Aorta (tissue), 5 donors: ENCODE measurements around the gene COL16A1. TPM values are rescaled to one million over a fixed set of nuclear protein-coding genes. Genes with fewer than 3 reads are reported as not detected.

Experiments
- ATAC-seq: fragments of 200-7000 bp; cut with Tn5 transposase; one replicate; pipeline ENCODE4 v1.9.1; 2022; ENCODE audit warnings: moderate library complexity; ENCODE audit not compliant: low FRiP score
- DNase-seq, 2 donors: peaks; one replicate each; pipeline ENCODE4 v3.0.0-alpha.2; 2020
- H3K27ac ChIP-seq, 2 donors: one replicate each; pipeline ENCODE4 v1.5.1; 2013; ENCODE audit warnings: low read length in 2 of 2, mild to moderate bottlenecking in 2 of 2, moderate library complexity in 2 of 2, control low read depth in 1 of 2, inconsistent platforms in 1 of 2, low read depth in 1 of 2
- H3K27me3 ChIP-seq, 2 donors: one replicate each; pipeline ENCODE4 v1.6.1; 2013; ENCODE audit warnings: control low read depth in 1 of 2, low read length in 1 of 2, mild to moderate bottlenecking in 1 of 2, moderate library complexity in 1 of 2; ENCODE audit not compliant: insufficient read depth in 2 of 2, control insufficient read depth in 1 of 2
- H3K36me3 ChIP-seq, 2 donors: one replicate each; pipeline ENCODE4 v1.6.1; 2013; ENCODE audit warnings: control low read depth in 1 of 2, low read length in 1 of 2, mild to moderate bottlenecking in 1 of 2; ENCODE audit not compliant: insufficient read depth in 2 of 2, control insufficient read depth in 1 of 2
- H3K4me1 ChIP-seq, 2 donors: one replicate each; pipeline ENCODE4 v1.6.1; 2013; ENCODE audit warnings: low read length in 2 of 2, control low read depth in 1 of 2, mild to moderate bottlenecking in 1 of 2, moderate library complexity in 1 of 2; ENCODE audit not compliant: insufficient read depth in 2 of 2, control insufficient read depth in 1 of 2
- H3K4me3 ChIP-seq, 2 donors: one replicate each; pipeline ENCODE4 v1.5.1; 2013; ENCODE audit warnings: low read length in 2 of 2, control low read depth in 1 of 2, mild to moderate bottlenecking in 1 of 2
- H3K9me3 ChIP-seq: one replicate; pipeline ENCODE4 v1.6.1; 2013; ENCODE audit warnings: mild to moderate bottlenecking, low read length; ENCODE audit not compliant: control insufficient read depth
- WGBS, 2 donors: extraction: QIAGEN DNeasy Blood & Tissue Kit; methylation state at CpG; one replicate each; pipeline ENCODE4 v1.1.7; 2013; 5-methylcytosine and 5-hydroxymethylcytosine counted together
- intact Hi-C, 2 donors: fragments of 100-400 bp; cut with DNase I; formaldehyde crosslinking; loops; one replicate each; pipeline versions ENCODE4 v1.14.2 to v1.15.0; 2022
- polyA plus RNA-seq, 2 donors: library from polyadenylated mRNA; stranded (reverse); fragments of 200-250 nt; gene quantifications; one replicate each; pipeline ENCODE4 v1.2.3, GENCODE V29; 2013
- total RNA-seq, 2 donors: library from RNA; stranded (reverse); fragmentation: NEBNext Ultra II Directional; extraction: Animal tissue kit (Norgen Biotek cat#: 25700); gene quantifications; one replicate each; pipeline ENCODE4 v1.2.1, GENCODE V29; 2021
- donor health status: healthy with polysubstance abuse.
- donor health status: Bipolar disorder and iron deficiency.
- donor health status: DM: no; HTN: no; CAD: no.
- donor health status: DM: no; HTN: no; CAD: no.
- donor health status: DM: yes; HTN: yes; CAD: no.

The COL16A1 gene
- total and polyA plus RNA-seq, 4 donors, result 39.8 to 358 (median 130) TPM

DNA sequence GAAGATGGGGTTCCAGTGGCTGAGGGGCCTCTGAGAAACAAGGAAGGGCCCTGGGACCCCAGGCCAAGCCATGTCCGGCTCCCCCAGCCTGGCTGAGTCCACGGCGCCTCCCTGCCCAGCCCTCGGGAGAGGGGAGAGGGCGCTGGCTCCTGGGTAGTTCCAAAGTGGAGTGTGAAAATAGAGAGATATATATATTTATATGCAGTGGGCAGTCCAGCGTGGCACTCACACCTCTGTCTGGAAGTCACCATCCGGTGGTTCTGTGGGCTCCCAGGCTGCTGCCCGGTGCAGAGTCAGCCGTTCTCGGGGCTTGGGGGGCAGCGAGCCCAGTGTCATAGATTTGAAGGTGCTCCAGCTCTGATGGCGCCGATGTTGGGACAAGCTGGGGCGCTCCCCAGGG is 23.4 kb upstream of the COL16A1 start:
- intact Hi-C loops, result no loop called here
- H3K4me1 ChIP-seq, result no peaks in the 10 kb centered on the region
- no peaks in the 10 kb centered on the region for H3K36me3 ChIP-seq
- WGBS, 2 donors, result 91 to 95% methylated on average over 12 to 14 of the region's 14 CpGs
- no peak for ATAC-seq
- H3K27me3 ChIP-seq, result no peaks in the 10 kb centered on the region
- no peak overlapping the region for H3K27ac ChIP-seq
- no peaks in the 10 kb centered on the region for H3K9me3 ChIP-seq
- no peak overlapping the region for H3K4me3 ChIP-seq
- no peak for DNase-seq

- ATAC-seq (no peak), DNase-seq (no peak)
- 65 to 73% methylated on average over 4 of the region's 4 CpGs for WGBS, 2 donors
- Histone ChIP-seq H3K4me3 (no peak overlapping the region), H3K4me1 (no peaks in the 10 kb centered on the region), H3K9me3 (no peaks in the 10 kb centered on the region), H3K27ac (no peak overlapping the region), H3K36me3 (no peaks in the 10 kb centered on the region), H3K27me3 (no peaks in the 10 kb centered on the region)
- intact Hi-C loops, result no loop called here
Observed at GRCh38 chr1:31726715-31727114, 22.9 kb upstream of the COL16A1 start.

DNA sequence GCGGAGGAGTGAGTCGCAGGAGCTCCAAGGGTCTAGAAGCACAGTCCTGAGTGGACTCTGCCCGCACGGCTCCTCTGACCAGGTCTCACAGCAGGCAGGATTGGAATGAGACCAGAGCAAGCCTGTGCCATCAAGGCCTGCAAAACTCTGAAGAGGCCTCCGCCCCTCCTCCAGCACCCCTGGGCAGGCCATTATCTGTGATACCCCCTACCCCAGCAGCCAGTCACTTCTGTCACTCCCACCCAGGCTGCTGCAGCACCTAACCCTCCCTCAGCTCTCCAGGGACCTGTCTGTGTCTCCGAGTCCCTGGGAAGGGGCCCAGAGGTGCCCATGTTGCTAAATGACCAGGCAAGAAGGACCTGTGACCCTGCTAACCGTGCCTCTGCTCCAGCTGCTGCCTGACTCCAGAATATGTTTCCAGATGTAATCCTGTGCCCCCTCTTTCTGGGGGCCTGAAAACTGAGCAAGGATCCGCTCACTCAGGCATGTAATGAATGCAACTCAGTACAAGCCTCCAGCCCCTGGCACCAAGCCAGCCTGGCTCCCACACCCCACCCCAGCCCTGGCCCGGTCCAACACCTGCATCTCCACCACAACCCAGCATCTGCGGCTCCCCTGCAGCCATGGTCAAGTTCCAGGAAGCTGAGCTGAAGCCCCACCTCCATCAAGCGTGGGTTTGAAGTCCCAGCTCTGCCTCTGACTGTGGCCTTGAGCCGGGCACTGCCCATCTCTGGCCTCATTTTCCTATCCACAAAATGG is 22.1 kb upstream of the COL16A1 start:
- intact Hi-C loops, result no loop called here
- ATAC-seq (no peak), DNase-seq (no peak)
- Histone ChIP-seq H3K4me1 (no peaks in the 10 kb centered on the region), H3K4me3 (no peak overlapping the region), H3K27ac (no peak overlapping the region), H3K9me3 (no peaks in the 10 kb centered on the region), H3K27me3 (no peaks in the 10 kb centered on the region), H3K36me3 (no peaks in the 10 kb centered on the region)
- 77 to 86% methylated on average over 12 of the region's 12 CpGs for WGBS, 2 donors

- Histone ChIP-seq H3K4me1 (no peaks in the 10 kb centered on the region), H3K27me3 (no peaks in the 10 kb centered on the region), H3K27ac (no peak overlapping the region), H3K4me3 (no peak overlapping the region), H3K9me3 (no peaks in the 10 kb centered on the region), H3K36me3 (no peaks in the 10 kb centered on the region)
- WGBS, 2 donors, result 81 to 89% methylated on average over 10 of the region's 10 CpGs
- DNase-seq (peak in 1 of 2 donors; percentile 61), ATAC-seq (no peak)
- intact Hi-C loops, result no loop called here
Observed at GRCh38 chr1:31725134-31725533, 21.3 kb upstream of the COL16A1 start.

DNA sequence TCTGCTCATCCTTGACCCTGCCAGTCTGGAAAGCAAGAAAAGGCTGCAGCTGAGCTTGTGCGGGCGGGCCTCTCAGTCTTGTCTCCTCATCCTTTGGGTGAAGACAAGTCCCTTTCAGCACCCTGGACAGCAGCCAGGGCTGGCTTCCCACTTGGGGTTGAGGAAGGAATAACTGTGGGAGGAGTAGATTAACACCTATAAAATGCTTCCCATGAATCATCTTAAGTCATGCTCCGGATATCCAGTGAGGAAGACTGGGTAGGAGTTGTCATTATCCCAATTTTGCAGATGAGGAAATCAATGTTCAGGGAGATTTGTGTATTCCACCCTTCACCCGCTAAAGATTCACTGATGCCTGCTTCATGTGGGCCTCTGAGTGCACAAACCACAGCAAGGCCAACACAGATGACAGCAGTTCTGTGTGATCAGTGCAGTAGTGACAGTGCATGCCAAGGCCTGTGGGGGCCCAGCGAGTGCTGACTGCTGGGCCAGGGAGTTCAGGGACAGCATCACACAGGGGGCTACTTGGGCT is 20.1 kb upstream of the COL16A1 start:
- Histone ChIP-seq H3K27me3 (no peaks in the 10 kb centered on the region), H3K4me3 (no peak overlapping the region), H3K9me3 (no peaks in the 10 kb centered on the region), H3K27ac (no peak overlapping the region), H3K36me3 (no peaks in the 10 kb centered on the region), H3K4me1 (no peaks in the 10 kb centered on the region)
- DNase-seq, result peak; percentile 76 to 85
- no peak for ATAC-seq
- intact Hi-C loops, result no loop called here
- 72 to 74% methylated on average over 5 of the region's 5 CpGs for WGBS, 2 donors

DNA sequence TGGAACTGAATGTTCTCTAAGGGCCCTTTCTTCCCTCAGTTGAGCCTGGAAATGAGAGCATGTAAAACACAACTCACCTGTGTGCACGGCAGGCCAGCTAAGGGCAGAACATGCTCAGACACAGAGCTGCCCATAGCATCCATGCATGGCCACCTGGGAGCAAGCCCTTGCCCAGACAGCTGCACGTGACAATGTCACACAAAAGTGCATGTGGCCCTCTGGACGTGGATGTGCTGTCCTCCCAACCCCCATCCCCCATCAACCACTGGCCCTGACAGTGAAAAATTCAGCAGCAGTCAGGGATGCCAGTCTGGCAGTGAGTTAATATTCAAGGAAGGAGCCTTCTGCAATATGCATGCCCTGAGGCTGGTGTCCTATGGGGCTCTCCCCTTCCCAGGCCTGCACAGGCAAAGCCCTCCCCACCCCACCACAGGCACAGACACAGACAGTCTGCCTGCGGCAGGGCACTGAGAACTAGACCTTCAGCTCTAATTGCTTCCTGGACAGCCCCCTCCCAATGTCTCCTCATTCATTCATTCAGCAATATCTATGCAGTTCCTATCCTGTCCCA is 14.6 kb upstream of the COL16A1 start:
- intact Hi-C loops, result loop anchor here (5.0 to 10.0 kb wide), 3 partner anchors 34 to 154 kb away; no protein-coding TSS in a partner anchor
- 85 to 86% methylated on average over 4 of the region's 4 CpGs for WGBS, 2 donors
- ATAC-seq, result no peak

DNA sequence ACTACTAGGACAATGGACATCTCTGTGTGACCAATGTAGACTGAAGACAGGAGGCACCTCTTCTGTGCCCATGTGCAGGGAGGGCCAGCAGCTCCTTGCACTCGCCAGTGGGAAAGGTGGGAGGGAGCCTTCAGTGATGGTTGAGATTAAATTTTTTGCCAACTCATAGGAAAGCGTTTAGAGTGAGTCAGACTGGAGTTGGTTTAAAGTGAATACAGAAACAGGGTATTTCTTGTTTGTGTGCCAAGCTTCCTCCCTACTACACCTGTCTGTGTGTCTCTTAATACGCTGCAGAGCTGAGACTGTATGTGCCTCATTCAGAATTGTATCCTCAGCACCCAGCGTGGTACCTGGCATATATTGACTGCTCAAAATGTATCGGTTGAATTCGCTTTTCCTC is 13.5 kb upstream of the COL16A1 start:
- no peaks in the 10 kb centered on the region for H3K4me1 ChIP-seq
- no peak overlapping the region for H3K27ac ChIP-seq
- no peaks in the 10 kb centered on the region for H3K27me3 ChIP-seq
- H3K36me3 ChIP-seq, result no peaks in the 10 kb centered on the region
- 81% methylated on average over 6 of the region's 6 CpGs for WGBS, 2 donors
- no peak for ATAC-seq
- no peak overlapping the region for H3K4me3 ChIP-seq
- H3K9me3 ChIP-seq, result no peaks in the 10 kb centered on the region
- no peak for DNase-seq
- intact Hi-C loops, result loop anchor here (5.0 to 10.0 kb wide), 3 partner anchors 35 to 153 kb away; no protein-coding TSS in a partner anchor

More for the DNA sequence above, 14.6 kb upstream of the COL16A1 start:
- Histone ChIP-seq H3K4me1 (no peaks in the 10 kb centered on the region), H3K27ac (no peak overlapping the region), H3K4me3 (no peak overlapping the region), H3K27me3 (no peaks in the 10 kb centered on the region), H3K9me3 (no peaks in the 10 kb centered on the region), H3K36me3 (no peaks in the 10 kb centered on the region)
- no peak for DNase-seq

DNA sequence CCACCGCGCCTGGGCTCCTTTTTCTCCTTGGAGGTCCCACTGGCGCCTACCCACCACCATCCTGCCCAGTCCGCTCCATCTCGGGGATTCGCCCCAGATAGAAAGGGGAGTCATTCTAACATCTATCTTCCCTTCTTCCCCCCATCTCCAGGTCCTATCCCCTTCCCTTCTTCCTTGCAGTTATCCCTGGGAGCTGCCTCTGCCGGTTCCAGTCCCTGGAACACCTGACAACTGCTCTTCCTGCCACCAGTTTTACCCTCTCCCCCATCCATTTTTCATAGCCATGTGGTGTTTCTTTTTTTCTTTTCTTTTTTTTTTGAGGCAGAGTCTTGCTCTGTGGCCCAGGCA is 12.0 kb upstream of the COL16A1 start:
- 9% methylated on average over 7 of the region's 7 CpGs for WGBS, 2 donors
- ATAC-seq (no peak), DNase-seq (no peak)
- Histone ChIP-seq H3K27me3 (no peaks in the 10 kb centered on the region), H3K4me1 (no peaks in the 10 kb centered on the region), H3K36me3 (no peaks in the 10 kb centered on the region), H3K4me3 (no peak overlapping the region), H3K27ac (peak overlapping the region in 1 of 2 donors; percentile 69), H3K9me3 (no peaks in the 10 kb centered on the region)
- intact Hi-C loops, result loop anchor here (2.0 to 10.0 kb wide), 5 partner anchors 36 to 151 kb away; no protein-coding TSS in a partner anchor
